HEK293 (cell line): ENCODE results near the gene ANKRD39.

Source experiments
- CTCF ChIA-PET: fragments of 350-600 bp; formaldehyde crosslinking; extraction: SDS; loops from one replicate; lab custom pipeline; 2021; ENCODE audit warnings: antibody characterized with exemption; lab: Yijun Ruan, JAX
- POLR2A ChIA-PET: fragments of 300-600 bp; formaldehyde crosslinking; extraction: SDS; loops from one replicate; lab custom pipeline; 2020; ENCODE audit warnings: antibody characterized with exemption, inconsistent platforms; lab: Yijun Ruan, JAX
- H3K27ac ChIP-seq: fragments of 200-500 bp; sonication (Bioruptor generic); 2 replicates; pipeline ENCODE4 v1.5.1; 2014; ENCODE audit warnings: low read depth, low read length, control low read depth, inconsistent platforms; ENCODE audit errors: extremely low read depth
- H3K36me3 ChIP-seq, 2 experiments: fragments of 200-500 bp in 1 of 2; sonication (Bioruptor generic) in 1 of 2; 1 replicate in 1 of 2; 2 replicates in 1 of 2; pipeline ENCODE4 v1.5.1; 2014 to 2017; ENCODE audit warnings: inconsistent platforms in 2 of 2, low read length in 2 of 2; ENCODE audit not compliant: control insufficient read depth in 2 of 2, insufficient read depth in 1 of 2
- H3K4me1 ChIP-seq: fragments of 200-500 bp; sonication (Bioruptor generic); 2 replicates; pipeline ENCODE4 v1.5.1; 2014; ENCODE audit warnings: mild to moderate bottlenecking, low read length, inconsistent platforms; ENCODE audit not compliant: control insufficient read depth, insufficient read depth
- H3K4me3 ChIP-seq: 2 replicates; pipeline ENCODE4 v1.5.1; 2011; ENCODE audit warnings: low read depth, mild to moderate bottlenecking, control low read depth, low read length, moderate library complexity
- H3K9me3 ChIP-seq: fragments of 200-500 bp; sonication (Bioruptor generic); 2 replicates; pipeline ENCODE4 v1.5.1; 2014; ENCODE audit warnings: low read depth, low read length, inconsistent platforms; ENCODE audit not compliant: control insufficient read depth, insufficient read depth
- MZF1 ChIP-seq: fragments of 450-650 bp; formaldehyde crosslinking; IDR thresholded peaks from 2 replicates; pipeline ENCODE4 v1.5.1; 2017; ENCODE audit warnings: missing biosample characterization, missing genetic modification characterization, borderline replicate concordance
- SCRT2 ChIP-seq: fragments of 450-650 bp; formaldehyde crosslinking; IDR thresholded peaks from 2 replicates; pipeline ENCODE4 v1.5.1; 2016; ENCODE audit warnings: missing biosample characterization, missing genetic modification characterization
- SETDB1 ChIP-seq: IDR thresholded peaks from one replicate; pipeline ENCODE4 v1.6.1; 2017; ENCODE audit warnings: mild to moderate bottlenecking, low read length, moderate library complexity, mixed read lengths; ENCODE audit not compliant: insufficient read length
- TRIM28 ChIP-seq: IDR thresholded peaks from 2 replicates; pipeline ENCODE4 v1.6.1; 2011; ENCODE audit warnings: low read length, control low read depth, borderline replicate concordance
- ZBTB49 ChIP-seq: fragments of 450-650 bp; formaldehyde crosslinking; IDR thresholded peaks from 2 replicates; pipeline ENCODE4 v1.5.1; 2016; ENCODE audit warnings: missing biosample characterization, missing genetic modification characterization, low read depth
- ZFP3 ChIP-seq: fragments of 450-650 bp; formaldehyde crosslinking; IDR thresholded peaks from 2 replicates; pipeline ENCODE4 v1.5.1; 2016; ENCODE audit warnings: low read depth, missing biosample characterization, missing genetic modification characterization
- ZNF138 ChIP-seq: fragments of 450-650 bp; formaldehyde crosslinking; IDR thresholded peaks from 2 replicates; pipeline ENCODE4 v1.5.1; 2016; ENCODE audit warnings: missing biosample characterization, missing genetic modification characterization, borderline replicate concordance
- ZNF18 ChIP-seq: fragments of 450-650 bp; formaldehyde crosslinking; IDR thresholded peaks from 2 replicates; pipeline ENCODE4 v1.5.1; 2016; ENCODE audit warnings: missing biosample characterization, missing genetic modification characterization
- ZNF362 ChIP-seq: fragments of 450-650 bp; formaldehyde crosslinking; IDR thresholded peaks from 2 replicates; pipeline ENCODE4 v1.5.1; 2016; ENCODE audit warnings: missing biosample characterization, missing genetic modification characterization
- ZNF433 ChIP-seq: fragments of 450-650 bp; formaldehyde crosslinking; IDR thresholded peaks from 2 replicates; pipeline ENCODE4 v1.5.1; 2016; ENCODE audit warnings: missing biosample characterization, missing genetic modification characterization, low read depth
- ZNF473 ChIP-seq: fragments of 450-650 bp; formaldehyde crosslinking; IDR thresholded peaks from 2 replicates; pipeline ENCODE4 v1.5.1; 2017; ENCODE audit warnings: missing biosample characterization, missing genetic modification characterization
- ZNF521 ChIP-seq: fragments of 450-650 bp; formaldehyde crosslinking; IDR thresholded peaks from 2 replicates; pipeline ENCODE4 v1.5.1; 2017; ENCODE audit warnings: missing biosample characterization, mild to moderate bottlenecking, missing genetic modification characterization
- ZNF548 ChIP-seq: fragments of 450-650 bp; formaldehyde crosslinking; IDR thresholded peaks from 2 replicates; pipeline ENCODE4 v1.5.1; 2016; ENCODE audit warnings: missing biosample characterization, missing genetic modification characterization
- ZNF571 ChIP-seq: fragments of 450-650 bp; formaldehyde crosslinking; IDR thresholded peaks from 2 replicates; pipeline ENCODE4 v1.5.0; 2017; ENCODE audit warnings: missing biosample characterization, missing genetic modification characterization
- ZNF585B ChIP-seq: fragments of 450-650 bp; formaldehyde crosslinking; IDR thresholded peaks from 2 replicates; pipeline ENCODE4 v1.5.1; 2016; ENCODE audit warnings: missing biosample characterization, missing genetic modification characterization
- ZNF660 ChIP-seq: fragments of 450-650 bp; IDR thresholded peaks from 2 replicates; pipeline ENCODE4 v1.5.1; 2018; ENCODE audit warnings: missing biosample characterization, mild to moderate bottlenecking, missing genetic modification characterization
- ZNF837 ChIP-seq: fragments of 450-650 bp; formaldehyde crosslinking; IDR thresholded peaks from 2 replicates; pipeline ENCODE4 v1.5.1; 2016; ENCODE audit warnings: missing biosample characterization, missing genetic modification characterization
- TF ChIP-seq, protein P1 (sequence below): fragments of 450-650 bp; formaldehyde crosslinking; IDR thresholded peaks from 2 replicates; pipeline ENCODE4 v1.5.1; 2017; ENCODE audit warnings: missing biosample characterization, missing genetic modification characterization
- TF ChIP-seq, protein P2 (sequence below): fragments of 450-650 bp; IDR thresholded peaks from 2 replicates; pipeline ENCODE4 v1.5.1; 2018; ENCODE audit warnings: missing biosample characterization, missing genetic modification characterization

The ANKRD39 gene

DNA sequence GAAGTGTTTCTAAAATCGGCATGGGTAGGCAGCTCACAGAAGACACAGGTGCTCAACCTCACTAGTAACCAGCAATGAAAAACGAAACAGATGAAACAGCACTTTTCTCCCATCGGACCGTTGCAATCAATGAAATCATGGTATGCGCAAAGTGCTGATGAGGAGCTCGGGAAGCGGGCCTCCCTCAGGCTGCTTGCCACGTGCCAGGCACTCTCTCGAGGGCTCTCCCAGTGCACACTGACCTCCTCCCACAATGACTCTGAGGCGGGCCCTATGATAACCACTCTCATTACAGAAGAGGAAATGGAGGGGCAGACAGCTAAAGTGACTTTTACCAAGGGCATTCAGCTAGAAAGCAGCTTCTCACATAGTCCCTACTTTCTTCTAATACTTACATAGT is 10.2 kb downstream of the ANKRD39 start (continued):
- TF ChIP-seq, protein P1, sequence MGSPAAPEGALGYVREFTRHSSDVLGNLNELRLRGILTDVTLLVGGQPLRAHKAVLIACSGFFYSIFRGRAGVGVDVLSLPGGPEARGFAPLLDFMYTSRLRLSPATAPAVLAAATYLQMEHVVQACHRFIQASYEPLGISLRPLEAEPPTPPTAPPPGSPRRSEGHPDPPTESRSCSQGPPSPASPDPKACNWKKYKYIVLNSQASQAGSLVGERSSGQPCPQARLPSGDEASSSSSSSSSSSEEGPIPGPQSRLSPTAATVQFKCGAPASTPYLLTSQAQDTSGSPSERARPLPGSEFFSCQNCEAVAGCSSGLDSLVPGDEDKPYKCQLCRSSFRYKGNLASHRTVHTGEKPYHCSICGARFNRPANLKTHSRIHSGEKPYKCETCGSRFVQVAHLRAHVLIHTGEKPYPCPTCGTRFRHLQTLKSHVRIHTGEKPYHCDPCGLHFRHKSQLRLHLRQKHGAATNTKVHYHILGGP (tag by site-specific recombination) = no peak
- TF ChIP-seq ZNF571 (no peak), ZFP3 (no peak), ZNF837 (tag by site-specific recombination) (no peak)

DNA sequence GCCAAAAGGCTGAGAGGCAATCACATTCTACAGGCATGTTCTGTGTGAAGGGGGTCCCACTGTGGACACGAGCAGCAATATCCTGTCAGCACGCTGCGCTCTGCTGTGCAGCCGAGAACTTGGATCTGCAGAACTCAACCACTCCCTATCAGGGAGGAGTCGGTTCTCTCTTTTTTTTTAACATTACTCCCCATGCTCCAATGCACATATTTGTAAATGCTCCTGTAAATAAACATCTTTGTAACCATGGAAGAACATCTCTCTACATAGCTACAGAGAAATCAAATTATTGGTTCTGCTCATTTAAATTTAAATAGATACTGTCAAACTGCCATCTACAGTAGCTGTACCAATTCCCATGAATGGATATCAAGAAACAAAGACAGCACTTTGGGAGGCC is 11.0 kb downstream of the ANKRD39 start:
- POLR2A ChIA-PET = interaction anchor here (1.3 kb wide), 1 partner anchor 11 kb away, joined by 3 read pairs; no protein-coding TSS in a partner anchor
- no peaks in the 10 kb centered on the region for H3K9me3 ChIP-seq

More for the DNA sequence above, 11.0 kb downstream of the ANKRD39 start:
- CTCF ChIA-PET = interaction anchor here (0.7 kb wide), 1 partner anchor 254 kb away, joined by 3 read pairs; no protein-coding TSS in a partner anchor
- H3K27ac ChIP-seq = no peak overlapping the region
- H3K4me1 ChIP-seq = no peaks in the 10 kb centered on the region
- H3K36me3 ChIP-seq = peaks cover 23 to 45% of the 10 kb centered on the region in 2 experiments
- TF ChIP-seq ZBTB49 (tag by site-specific recombination) (no peak), SCRT2 (tag by site-specific recombination) (no peak), ZNF473 (no peak), SETDB1 (no peak), ZNF433 (tag by site-specific recombination) (no peak), ZNF18 (tag by site-specific recombination) (no peak), ZNF660 (tag by site-specific recombination) (no peak), TRIM28 (no peak), ZNF521 (no peak), MZF1 (tag by site-specific recombination) (no peak), ZNF362 (no peak), ZNF548 (tag by site-specific recombination) (no peak), ZNF585B (tag by site-specific recombination) (no peak), ZNF138 (tag by site-specific recombination) (no peak)
- TF ChIP-seq, protein P2, sequence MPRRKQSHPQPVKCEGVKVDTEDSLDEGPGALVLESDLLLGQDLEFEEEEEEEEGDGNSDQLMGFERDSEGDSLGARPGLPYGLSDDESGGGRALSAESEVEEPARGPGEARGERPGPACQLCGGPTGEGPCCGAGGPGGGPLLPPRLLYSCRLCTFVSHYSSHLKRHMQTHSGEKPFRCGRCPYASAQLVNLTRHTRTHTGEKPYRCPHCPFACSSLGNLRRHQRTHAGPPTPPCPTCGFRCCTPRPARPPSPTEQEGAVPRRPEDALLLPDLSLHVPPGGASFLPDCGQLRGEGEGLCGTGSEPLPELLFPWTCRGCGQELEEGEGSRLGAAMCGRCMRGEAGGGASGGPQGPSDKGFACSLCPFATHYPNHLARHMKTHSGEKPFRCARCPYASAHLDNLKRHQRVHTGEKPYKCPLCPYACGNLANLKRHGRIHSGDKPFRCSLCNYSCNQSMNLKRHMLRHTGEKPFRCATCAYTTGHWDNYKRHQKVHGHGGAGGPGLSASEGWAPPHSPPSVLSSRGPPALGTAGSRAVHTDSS = no peak
- TF ChIP-seq, protein P1 (tag by site-specific recombination) = no peak
- H3K4me3 ChIP-seq = no peak overlapping the region
